HEK293T (cell line): ENCODE data around the gene PLA1A.

Source experiments
- CTCF ChIA-PET: fragments of 350-600 bp; formaldehyde crosslinking; extraction: SDS; loops from one replicate; lab custom pipeline; 2021; ENCODE audit warnings: antibody characterized with exemption, inconsistent platforms; lab: Yijun Ruan, JAX
- POLR2A ChIA-PET: fragments of 350-600 bp; formaldehyde crosslinking; extraction: SDS; loops from one replicate; lab custom pipeline; 2020; ENCODE audit warnings: antibody characterized with exemption, inconsistent platforms; lab: Yijun Ruan, JAX
- DNase-seq: peaks from one replicate; pipeline ENCODE4 v3.0.0; 2012; ENCODE audit warnings: mixed read lengths; ENCODE audit errors: extremely low spot score
- ARNT ChIP-seq: fragments of 450-650 bp; IDR thresholded peaks from 2 replicates; pipeline ENCODE4 v1.6.1; 2017; ENCODE audit warnings: mild to moderate bottlenecking
- BHLHE40 ChIP-seq: fragments of 450-650 bp; IDR thresholded peaks from 2 replicates; pipeline ENCODE4 v1.6.1; 2016; ENCODE audit warnings: mild to moderate bottlenecking, moderate library complexity, borderline replicate concordance
- CTBP1 ChIP-seq: fragments of 450-650 bp; IDR thresholded peaks from 2 replicates; pipeline ENCODE4 v1.6.1; 2016; ENCODE audit warnings: borderline replicate concordance
- ELF4 ChIP-seq: fragments of 450-650 bp; IDR thresholded peaks from 2 replicates; pipeline ENCODE4 v1.6.1; 2017; ENCODE audit warnings: antibody characterized with exemption
- FOXK2 ChIP-seq: fragments of 450-650 bp; IDR thresholded peaks from 2 replicates; pipeline ENCODE4 v1.6.1; 2016; ENCODE audit warnings: mild to moderate bottlenecking
- FOXM1 ChIP-seq: fragments of 450-650 bp; IDR thresholded peaks from 2 replicates; pipeline ENCODE4 v1.6.1; 2017; ENCODE audit warnings: mild to moderate bottlenecking, borderline replicate concordance
- HDGF ChIP-seq: fragments of 450-650 bp; IDR thresholded peaks from 2 replicates; pipeline ENCODE4 v1.6.1; 2017; ENCODE audit warnings: antibody characterized with exemption, borderline replicate concordance
- L3MBTL2 ChIP-seq: fragments of 450-650 bp; conservative IDR thresholded peaks from 2 replicates; pipeline ENCODE4 v1.6.1; 2016; ENCODE audit warnings: mild to moderate bottlenecking
- LEF1 ChIP-seq: fragments of 450-650 bp; IDR thresholded peaks from 2 replicates; pipeline ENCODE4 v1.6.1; 2017; ENCODE audit warnings: mild to moderate bottlenecking, borderline replicate concordance
- NFRKB ChIP-seq: fragments of 450-650 bp; IDR thresholded peaks from 2 replicates; pipeline ENCODE4 v1.6.1; 2016; ENCODE audit warnings: mild to moderate bottlenecking, moderate library complexity
- PKNOX1 ChIP-seq: fragments of 450-650 bp; IDR thresholded peaks from 2 replicates; pipeline ENCODE4 v1.6.1; 2016
- SP1 ChIP-seq: fragments of 450-650 bp; IDR thresholded peaks from 2 replicates; pipeline ENCODE4 v1.6.1; 2017
- SUZ12 ChIP-seq: fragments of 450-650 bp; IDR thresholded peaks from 2 replicates; pipeline ENCODE4 v1.6.1; 2016; ENCODE audit warnings: mild to moderate bottlenecking
- TARDBP ChIP-seq: fragments of 450-650 bp; IDR thresholded peaks from 2 replicates; pipeline ENCODE4 v1.6.1; 2016
- ZNF384 ChIP-seq: fragments of 450-650 bp; IDR thresholded peaks from 2 replicates; pipeline ENCODE4 v1.6.1; 2016

PLA1A gene

DNA sequence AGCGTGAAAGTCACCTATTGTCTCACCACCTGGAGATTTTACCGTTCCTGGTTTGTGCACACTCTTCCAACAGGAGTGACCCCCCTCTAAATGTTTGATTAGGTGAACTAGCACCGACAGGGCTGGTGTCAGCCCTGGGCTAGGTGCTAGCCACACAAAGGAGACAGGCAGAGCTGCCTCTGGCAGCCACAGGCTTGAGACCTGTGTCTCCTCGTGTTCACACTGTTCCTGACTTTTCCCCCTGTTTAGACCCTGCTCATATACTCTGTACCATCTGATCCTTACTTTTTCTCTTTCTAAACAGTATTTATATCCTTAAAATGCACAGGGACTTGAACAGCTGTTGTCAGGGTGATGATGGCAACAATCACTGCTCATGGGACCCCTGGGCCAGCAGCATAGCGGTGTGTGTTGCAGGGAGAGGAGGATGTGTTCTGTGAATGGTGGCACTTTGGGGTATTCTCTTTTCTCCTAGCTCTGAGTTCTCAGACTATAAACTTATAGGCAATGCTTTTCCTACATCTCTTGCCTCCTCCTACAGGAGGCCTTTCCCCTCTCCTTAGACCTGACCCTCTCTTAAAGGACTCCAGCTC is 43.8 kb upstream of the PLA1A start:
- CTCF ChIA-PET: no interaction called here
- no peak for DNase-seq
- POLR2A ChIA-PET: no interaction called here
- no peak for TF ChIP-seq PKNOX1
- no peak for TF ChIP-seq ELF4
- no peak for TF ChIP-seq FOXK2
- TF ChIP-seq SP1: no peak
- TF ChIP-seq ZNF384: no peak

GRCh38 chr3:119555309-119555735 is 42.4 kb upstream of the PLA1A start:
- POLR2A ChIA-PET: no interaction called here
- CTCF ChIA-PET: no interaction called here
- DNase-seq: no peak
- TF ChIP-seq L3MBTL2: no peak
- no peak for TF ChIP-seq PKNOX1
- no peak for TF ChIP-seq ZNF384
- TF ChIP-seq TARDBP: no peak
- no peak for TF ChIP-seq ELF4
- no peak for TF ChIP-seq FOXK2
- no peak for TF ChIP-seq CTBP1
- no peak for TF ChIP-seq SUZ12
- TF ChIP-seq HDGF: no peak
- TF ChIP-seq BHLHE40: no peak
- TF ChIP-seq NFRKB: no peak
- TF ChIP-seq FOXM1: no peak

DNA sequence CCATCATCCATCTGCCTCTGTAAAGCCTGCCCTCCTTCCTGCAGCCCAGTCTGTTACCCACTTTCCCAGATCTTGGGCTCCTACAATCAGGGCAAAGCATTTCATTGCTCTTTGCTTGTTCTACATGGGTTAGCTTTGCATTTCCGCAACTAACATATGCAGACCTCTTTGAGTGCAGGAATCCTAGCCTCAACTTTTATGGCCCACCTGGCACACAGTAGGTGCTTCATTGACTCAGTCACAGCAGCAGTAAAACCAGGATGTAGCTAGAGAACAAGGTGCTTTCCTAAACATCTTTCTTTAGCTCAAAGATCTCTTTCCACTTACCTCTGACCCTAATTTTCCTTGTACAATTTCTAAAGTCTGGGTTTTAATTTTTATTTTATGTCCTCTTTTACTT is 41.8 kb upstream of the PLA1A start:
- TF ChIP-seq SP1 (no peak), ARNT (no peak), LEF1 (no peak), ELF4 (no peak), HDGF (no peak)
- DNase-seq: no peak
- CTCF ChIA-PET: no interaction called here
- POLR2A ChIA-PET: no interaction called here

DNA sequence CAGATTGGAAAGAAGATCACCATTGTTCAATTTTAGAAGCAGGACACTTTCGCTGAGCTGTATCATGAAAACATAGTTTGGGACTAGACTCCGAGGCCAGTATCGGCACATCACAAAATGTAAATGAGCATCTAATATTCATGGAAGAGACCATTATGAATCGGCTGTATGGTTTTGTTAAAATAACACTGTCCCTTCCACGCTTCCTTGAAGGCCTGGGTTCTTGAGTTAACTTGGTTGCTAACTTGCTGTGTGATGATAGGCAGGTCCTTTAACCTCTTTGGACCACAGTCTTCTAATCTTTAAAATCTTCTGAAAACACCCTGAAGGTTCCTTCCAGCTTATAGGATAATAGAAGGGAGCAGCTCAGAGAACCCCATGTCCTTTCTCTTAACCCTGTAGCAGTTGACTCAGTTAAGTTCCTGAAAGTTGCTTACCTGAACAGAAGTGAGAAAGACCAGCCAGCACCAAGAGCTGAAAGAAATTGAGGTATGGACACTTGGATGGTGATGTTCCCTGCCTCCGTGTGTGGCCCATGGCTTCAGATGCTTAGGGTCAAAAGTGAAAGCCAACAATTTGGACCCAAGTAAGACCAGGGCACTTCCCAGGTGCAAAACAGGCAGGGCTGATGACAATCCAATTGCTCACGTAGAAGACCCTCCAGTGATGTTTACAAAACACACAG is 40.4 kb upstream of the PLA1A start:
- no peak for DNase-seq
- no peak for TF ChIP-seq ELF4
- TF ChIP-seq SP1: no peak
- no peak for TF ChIP-seq ARNT
- TF ChIP-seq TARDBP: no peak
- no peak for TF ChIP-seq CTBP1
- no peak for TF ChIP-seq L3MBTL2
- TF ChIP-seq HDGF: no peak
- ChIA-PET CTCF (no interaction called here), POLR2A (no interaction called here)

DNA sequence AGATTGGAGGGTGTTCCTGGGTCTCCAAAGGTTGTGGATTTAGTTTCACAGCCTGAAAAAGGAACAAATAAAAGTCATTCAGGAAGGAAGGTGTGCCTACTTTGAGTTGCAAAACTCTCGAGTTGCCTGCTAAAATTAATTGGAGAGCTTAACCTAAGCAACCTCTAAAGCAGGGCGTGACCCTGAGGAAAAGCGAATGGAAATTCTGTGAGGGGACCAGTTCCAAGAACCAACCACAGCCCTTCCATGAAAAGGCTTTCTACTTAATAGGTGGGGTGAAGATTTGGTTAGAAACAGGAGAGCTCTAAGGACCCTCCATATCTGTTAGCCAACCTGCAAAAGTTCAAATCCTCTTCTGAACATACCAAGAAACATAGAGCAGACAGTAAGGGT is 39.8 kb upstream of the PLA1A start:
- DNase-seq: no peak
- ChIA-PET POLR2A (no interaction called here), CTCF (no interaction called here)
- TF ChIP-seq CTBP1: no peak
- no peak for TF ChIP-seq BHLHE40
- no peak for TF ChIP-seq HDGF
- no peak for TF ChIP-seq NFRKB
- no peak for TF ChIP-seq LEF1
- no peak for TF ChIP-seq ELF4
- no peak for TF ChIP-seq L3MBTL2
- TF ChIP-seq PKNOX1: no peak
- TF ChIP-seq FOXK2: no peak
- TF ChIP-seq TARDBP: no peak
- TF ChIP-seq ARNT: no peak

GRCh38 chr3:119558626-119559317 is 38.9 kb upstream of the PLA1A start:
- no peak for DNase-seq
- POLR2A ChIA-PET: no interaction called here
- no peak for TF ChIP-seq SUZ12
- no peak for TF ChIP-seq LEF1
- CTCF ChIA-PET: interaction anchor here (0.7 kb wide), 1 partner anchor 536 kb away, joined by 4 read pairs; the partner anchor contains the start of gene GSK3B
